ENCODE data around the gene SWT1. TPM values are rescaled to one million over a fixed set of nuclear protein-coding genes. Genes with fewer than 3 reads are reported as not detected.

The SWT1 gene
- total RNA-seq, 1 experiment from 2014 or later: 2.3 TPM

DNA sequence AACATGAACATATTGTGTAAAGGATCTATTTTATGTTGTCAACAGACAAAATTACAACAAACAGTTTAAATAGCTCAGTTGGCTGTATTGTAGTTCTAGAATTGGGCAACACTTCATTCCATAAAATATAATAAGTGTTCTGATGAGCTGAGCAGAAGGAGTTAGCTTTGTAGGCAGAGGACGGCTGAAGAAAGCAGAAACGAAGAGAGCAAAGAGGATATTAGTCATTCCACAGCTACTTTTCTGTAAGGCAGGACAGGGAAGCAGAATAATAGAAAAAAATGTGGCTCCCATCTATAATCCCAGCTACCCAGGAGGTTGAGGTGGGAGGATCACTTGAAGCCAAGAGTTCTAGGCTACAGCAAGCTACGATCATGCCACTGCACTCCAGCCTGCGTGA, 180.3 kb downstream of the SWT1 start:
- no peak for DNase-seq (ENCODE audit: low read depth)

GRCh38 chr1:185338719-185339622, 182.0 kb downstream of the SWT1 start:
- in situ Hi-C loops (cut with HindIII; ENCODE audit: low pct_unique_long_range_greater_than_20kb, low sequenced_read_pairs): no loop called here
- no peak for DNase-seq (ENCODE audit: low read depth)

More for the DNA sequence above, 180.3 kb downstream of the SWT1 start:
- in situ Hi-C loops (cut with HindIII; ENCODE audit: low pct_unique_long_range_greater_than_20kb, low sequenced_read_pairs): no loop called here

GRCh38 chr1:185341196-185341781, 184.3 kb downstream of the SWT1 start:
- in situ Hi-C loops (cut with HindIII; ENCODE audit: low pct_unique_long_range_greater_than_20kb, low sequenced_read_pairs): no loop called here
- no peak for DNase-seq (ENCODE audit: low read depth)

Other genes with a start within 250 kb of the SWT1 start
- gene NIBAN1, start 182.7 kb upstream of the SWT1 start, total RNA-seq (2014; rRNA removed; shearing (Covaris generic); ENCODE audit: low replicate concordance): 26.5 and 36.6 TPM in 2 replicates
- gene RNF2, start 111.6 kb upstream of the SWT1 start, total RNA-seq (2014; rRNA removed; shearing (Covaris generic); ENCODE audit: low replicate concordance): 26.3 and 29.4 TPM in 2 replicates
- gene TRMT1L, start 214 bp upstream of the SWT1 start, total RNA-seq (2014; rRNA removed; shearing (Covaris generic); ENCODE audit: low replicate concordance): 15.1 and 26.3 TPM in 2 replicates
- gene IVNS1ABP, start 160.1 kb downstream of the SWT1 start, total RNA-seq (2014; rRNA removed; shearing (Covaris generic); ENCODE audit: low replicate concordance): 96.4 and 108 TPM in 2 replicates

Data from Caki2 (cell line).